WTC11 (cell line): Measurements from ENCODE around the gene AGBL4. TPM values are rescaled to one million over a fixed set of nuclear protein-coding genes. Genes with fewer than 3 reads are reported as not detected.

Experiments
- ATAC-seq: fragments of 200-7000 bp; cut with Tn5 transposase; 2 replicates; pipeline ENCODE4 v1.10.0; 2021; ENCODE audit warnings: mild to moderate bottlenecking, moderate library complexity
- CTCF ChIA-PET: fragments of 300-600 bp; sonication (Branson Sonifier 250); formaldehyde crosslinking; loops from one replicate; lab custom pipeline; 2021; ENCODE audit warnings: antibody characterized with exemption; lab: Charles Lee
- POLR2A ChIA-PET: fragments of 350-600 bp; sonication (Branson Sonifier 250); formaldehyde crosslinking; loops from one replicate; lab custom pipeline; 2021; ENCODE audit warnings: antibody characterized with exemption; lab: Charles Lee
- DNase-seq: peaks from one replicate; pipeline ENCODE4 v3.0.0; 2021; ENCODE audit warnings: low spot score
- H3K27ac Mint-ChIP-seq: 2 replicates; pipeline ENCODE4 v1.8.0; 2021; ENCODE audit warnings: mixed read lengths
- H3K27me3 Mint-ChIP-seq: 2 replicates; pipeline ENCODE4 v1.8.0; 2021; ENCODE audit warnings: low read depth, mild to moderate bottlenecking, moderate library complexity, mixed read lengths
- H3K36me3 Mint-ChIP-seq: 2 replicates; pipeline ENCODE4 v1.8.0; 2021; ENCODE audit warnings: mixed read lengths
- H3K4me1 Mint-ChIP-seq: 2 replicates; pipeline ENCODE4 v1.8.0; 2022; ENCODE audit warnings: mixed read lengths
- H3K4me3 Mint-ChIP-seq: 2 replicates; pipeline ENCODE4 v1.8.0; 2021; ENCODE audit warnings: mild to moderate bottlenecking, moderate library complexity, mixed read lengths
- H3K9me3 Mint-ChIP-seq: 2 replicates; pipeline ENCODE4 v1.8.0; 2021; ENCODE audit warnings: mixed read lengths
- ESRRA ChIP-seq: sonication (generic); formaldehyde crosslinking; IDR thresholded peaks from 2 replicates; pipeline ENCODE4 v1.8.1; 2022; ENCODE audit warnings: mild to moderate bottlenecking, missing genetic modification reagents, borderline replicate concordance
- ETV6 ChIP-seq: sonication (generic); formaldehyde crosslinking; IDR thresholded peaks from 2 replicates; pipeline ENCODE4 v1.8.1; 2022; ENCODE audit warnings: mild to moderate bottlenecking, missing genetic modification reagents
- FOXP1 ChIP-seq: sonication (generic); formaldehyde crosslinking; IDR thresholded peaks from 2 replicates; pipeline ENCODE4 v1.8.0; 2022; ENCODE audit warnings: missing genetic modification reagents, mild to moderate bottlenecking, moderate library complexity, borderline replicate concordance
- GRHL2 ChIP-seq: fragments of 250-450 bp; sonication (Bioruptor Pico); IDR thresholded peaks from 2 replicates; pipeline ENCODE4 v1.8.0; 2022; ENCODE audit warnings: mild to moderate bottlenecking, moderate library complexity; ENCODE audit not compliant: insufficient replicate concordance, severe bottlenecking
- JAZF1 ChIP-seq: fragments of 250-450 bp; sonication (Bioruptor Pico); IDR thresholded peaks from 2 replicates; pipeline ENCODE4 v1.9.0; 2021; ENCODE audit warnings: moderate library complexity, mild to moderate bottlenecking, inconsistent platforms
- NR2C2 ChIP-seq: sonication (generic); formaldehyde crosslinking; IDR thresholded peaks from 2 replicates; pipeline ENCODE4 v1.8.0; 2022; ENCODE audit warnings: mild to moderate bottlenecking, missing genetic modification reagents
- PRRX2 ChIP-seq: fragments of 250-450 bp; sonication (Bioruptor Pico); IDR thresholded peaks from 2 replicates; pipeline ENCODE4 v1.8.0; 2021; ENCODE audit warnings: mild to moderate bottlenecking
- SMAD4 ChIP-seq: sonication (generic); formaldehyde crosslinking; IDR thresholded peaks from 2 replicates; pipeline ENCODE4 v1.8.0; 2022; ENCODE audit warnings: mild to moderate bottlenecking, missing genetic modification reagents
- TCF7 ChIP-seq: sonication (generic); formaldehyde crosslinking; IDR thresholded peaks from 2 replicates; pipeline ENCODE4 v1.8.0; 2022; ENCODE audit warnings: mild to moderate bottlenecking, low read depth, missing genetic modification reagents, moderate library complexity
- ZNF138 ChIP-seq: sonication (generic); formaldehyde crosslinking; conservative IDR thresholded peaks from 2 replicates; pipeline ENCODE4 v1.8.1; 2022; ENCODE audit warnings: mild to moderate bottlenecking, moderate library complexity, missing genetic modification reagents
- ZNF263 ChIP-seq: sonication (generic); formaldehyde crosslinking; IDR thresholded peaks from 2 replicates; pipeline ENCODE4 v1.8.1; 2022; ENCODE audit warnings: low read depth, mild to moderate bottlenecking, moderate library complexity, missing genetic modification reagents
- ZNF317 ChIP-seq: sonication (generic); formaldehyde crosslinking; IDR thresholded peaks from 2 replicates; pipeline ENCODE4 v1.8.1; 2023; ENCODE audit warnings: low read depth, mild to moderate bottlenecking, moderate library complexity, missing genetic modification reagents, borderline replicate concordance
- ZNF423 ChIP-seq: fragments of 250-450 bp; sonication (Bioruptor Pico); IDR thresholded peaks from 2 replicates; pipeline ENCODE4 v2.1.2; 2022; ENCODE audit warnings: mild to moderate bottlenecking, moderate library complexity
- total RNA-seq: library from RNA; stranded (reverse); gene quantifications from 3 replicates; pipeline ENCODE4 v1.2.3, GENCODE V29; 2021
- TF ChIP-seq, protein P1 (sequence below): sonication (generic); formaldehyde crosslinking; IDR thresholded peaks from 2 replicates; pipeline ENCODE4 v1.8.1; 2023; ENCODE audit warnings: mild to moderate bottlenecking, missing genetic modification reagents, borderline replicate concordance
- TF ChIP-seq, protein P2 (sequence below): sonication (generic); formaldehyde crosslinking; IDR thresholded peaks from 2 replicates; pipeline ENCODE4 v1.8.1; 2023; ENCODE audit warnings: mild to moderate bottlenecking, missing genetic modification reagents, moderate library complexity
- TF ChIP-seq, protein P3 (sequence below): sonication (generic); formaldehyde crosslinking; IDR thresholded peaks from 2 replicates; pipeline ENCODE4 v1.8.0; 2022; ENCODE audit warnings: mild to moderate bottlenecking, missing genetic modification reagents
- TF ChIP-seq, protein P4 (sequence below): fragments of 250-450 bp; sonication (Bioruptor Pico); conservative IDR thresholded peaks from 2 replicates; pipeline ENCODE4 v1.9.0; 2021; ENCODE audit warnings: mild to moderate bottlenecking
- TF ChIP-seq, protein P5 (sequence below): sonication (generic); formaldehyde crosslinking; IDR thresholded peaks from 2 replicates; pipeline ENCODE4 v1.8.0; 2023; ENCODE audit warnings: missing genetic modification reagents, mild to moderate bottlenecking, borderline replicate concordance

Gene AGBL4
- total RNA-seq, 1 experiment from 2014 or later, result 0.87 TPM

DNA sequence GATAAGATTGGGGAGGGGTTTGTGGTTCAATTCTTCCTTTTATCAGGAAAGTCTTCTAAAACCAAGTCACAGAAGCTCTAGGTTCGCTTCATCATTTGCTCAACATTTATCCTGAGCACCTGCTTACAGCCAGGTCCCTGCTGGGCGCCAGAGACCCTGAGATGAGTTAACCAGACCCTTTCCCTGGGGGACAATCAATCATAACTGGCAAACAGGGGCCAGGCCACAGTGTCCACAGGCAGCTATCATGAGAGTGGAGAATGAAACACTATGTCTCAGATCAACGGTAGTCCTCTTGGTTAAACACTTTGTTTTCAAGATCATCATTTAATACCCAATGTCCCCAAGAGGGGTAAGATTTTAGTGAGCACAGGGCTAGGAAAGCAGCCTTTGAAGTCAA is 1393.9 kb downstream of the AGBL4 start:
- ATAC-seq (no peak), DNase-seq (no peak)
- POLR2A ChIA-PET, result no interaction called here
- CTCF ChIA-PET, result interaction anchor here (1.7 kb wide), 1 partner anchor 48 kb away, joined by 8 read pairs; no protein-coding TSS in a partner anchor
- no peak for TF ChIP-seq ESRRA (CRISPR knock-in tag)
- TF ChIP-seq FOXP1 (CRISPR knock-in tag), result no peak
- no peak for TF ChIP-seq TCF7 (CRISPR knock-in tag)
- no peak for TF ChIP-seq NR2C2
- TF ChIP-seq, protein P1, sequence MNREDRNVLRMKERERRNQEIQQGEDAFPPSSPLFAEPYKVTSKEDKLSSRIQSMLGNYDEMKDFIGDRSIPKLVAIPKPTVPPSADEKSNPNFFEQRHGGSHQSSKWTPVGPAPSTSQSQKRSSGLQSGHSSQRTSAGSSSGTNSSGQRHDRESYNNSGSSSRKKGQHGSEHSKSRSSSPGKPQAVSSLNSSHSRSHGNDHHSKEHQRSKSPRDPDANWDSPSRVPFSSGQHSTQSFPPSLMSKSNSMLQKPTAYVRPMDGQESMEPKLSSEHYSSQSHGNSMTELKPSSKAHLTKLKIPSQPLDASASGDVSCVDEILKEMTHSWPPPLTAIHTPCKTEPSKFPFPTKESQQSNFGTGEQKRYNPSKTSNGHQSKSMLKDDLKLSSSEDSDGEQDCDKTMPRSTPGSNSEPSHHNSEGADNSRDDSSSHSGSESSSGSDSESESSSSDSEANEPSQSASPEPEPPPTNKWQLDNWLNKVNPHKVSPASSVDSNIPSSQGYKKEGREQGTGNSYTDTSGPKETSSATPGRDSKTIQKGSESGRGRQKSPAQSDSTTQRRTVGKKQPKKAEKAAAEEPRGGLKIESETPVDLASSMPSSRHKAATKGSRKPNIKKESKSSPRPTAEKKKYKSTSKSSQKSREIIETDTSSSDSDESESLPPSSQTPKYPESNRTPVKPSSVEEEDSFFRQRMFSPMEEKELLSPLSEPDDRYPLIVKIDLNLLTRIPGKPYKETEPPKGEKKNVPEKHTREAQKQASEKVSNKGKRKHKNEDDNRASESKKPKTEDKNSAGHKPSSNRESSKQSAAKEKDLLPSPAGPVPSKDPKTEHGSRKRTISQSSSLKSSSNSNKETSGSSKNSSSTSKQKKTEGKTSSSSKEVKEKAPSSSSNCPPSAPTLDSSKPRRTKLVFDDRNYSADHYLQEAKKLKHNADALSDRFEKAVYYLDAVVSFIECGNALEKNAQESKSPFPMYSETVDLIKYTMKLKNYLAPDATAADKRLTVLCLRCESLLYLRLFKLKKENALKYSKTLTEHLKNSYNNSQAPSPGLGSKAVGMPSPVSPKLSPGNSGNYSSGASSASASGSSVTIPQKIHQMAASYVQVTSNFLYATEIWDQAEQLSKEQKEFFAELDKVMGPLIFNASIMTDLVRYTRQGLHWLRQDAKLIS (CRISPR knock-in tag), result no peak
- TF ChIP-seq ETV6 (CRISPR knock-in tag), result no peak
- TF ChIP-seq ZNF263 (CRISPR knock-in tag), result no peak
- TF ChIP-seq, protein P2, sequence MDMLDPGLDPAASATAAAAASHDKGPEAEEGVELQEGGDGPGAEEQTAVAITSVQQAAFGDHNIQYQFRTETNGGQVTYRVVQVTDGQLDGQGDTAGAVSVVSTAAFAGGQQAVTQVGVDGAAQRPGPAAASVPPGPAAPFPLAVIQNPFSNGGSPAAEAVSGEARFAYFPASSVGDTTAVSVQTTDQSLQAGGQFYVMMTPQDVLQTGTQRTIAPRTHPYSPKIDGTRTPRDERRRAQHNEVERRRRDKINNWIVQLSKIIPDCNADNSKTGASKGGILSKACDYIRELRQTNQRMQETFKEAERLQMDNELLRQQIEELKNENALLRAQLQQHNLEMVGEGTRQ (CRISPR knock-in tag), result no peak
- TF ChIP-seq SMAD4 (CRISPR knock-in tag), result no peak
- TF ChIP-seq PRRX2 (CRISPR knock-in tag), result no peak
- TF ChIP-seq JAZF1 (CRISPR knock-in tag), result no peak
- TF ChIP-seq, protein P3, sequence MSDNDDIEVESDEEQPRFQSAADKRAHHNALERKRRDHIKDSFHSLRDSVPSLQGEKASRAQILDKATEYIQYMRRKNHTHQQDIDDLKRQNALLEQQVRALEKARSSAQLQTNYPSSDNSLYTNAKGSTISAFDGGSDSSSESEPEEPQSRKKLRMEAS (CRISPR knock-in tag), result no peak
- no peak for TF ChIP-seq ZNF423 (CRISPR knock-in tag)
- TF ChIP-seq, protein P4, sequence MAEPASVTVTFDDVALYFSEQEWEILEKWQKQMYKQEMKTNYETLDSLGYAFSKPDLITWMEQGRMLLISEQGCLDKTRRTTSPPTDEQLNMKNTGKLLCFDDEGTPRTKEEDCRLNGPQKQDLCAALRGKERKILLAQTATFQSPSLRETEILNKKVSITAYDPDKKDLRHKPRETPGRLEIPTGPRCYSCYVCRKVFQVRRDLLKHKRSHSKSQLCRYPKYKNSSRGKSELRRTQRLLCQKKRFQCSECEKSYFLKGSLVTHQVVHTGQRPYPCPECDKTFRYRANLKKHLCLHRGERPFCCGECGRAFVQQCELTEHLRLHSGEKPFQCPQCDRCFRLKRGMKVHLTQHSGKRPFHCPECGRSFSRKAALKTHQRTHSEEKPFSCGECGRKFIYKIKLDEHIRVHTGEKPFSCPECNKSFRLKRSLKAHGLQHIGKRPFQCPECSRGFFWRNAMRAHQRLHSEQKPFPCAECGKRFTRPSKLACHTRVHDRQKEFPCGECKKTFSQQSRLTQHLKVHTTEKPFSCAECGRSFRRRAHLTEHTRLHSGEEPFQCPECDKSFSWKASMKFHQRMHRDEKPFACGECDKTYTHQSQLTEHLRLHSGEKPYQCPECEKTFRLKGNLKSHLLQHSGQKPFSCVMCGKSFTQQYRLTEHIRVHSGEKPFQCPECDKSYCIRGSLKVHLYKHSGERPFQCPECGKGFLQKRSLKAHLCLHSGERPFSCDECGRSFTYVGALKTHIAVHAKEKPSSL (CRISPR knock-in tag), result no peak
- TF ChIP-seq GRHL2 (CRISPR knock-in tag), result no peak
- no peak for TF ChIP-seq ZNF138 (CRISPR knock-in tag)
- TF ChIP-seq, protein P5, sequence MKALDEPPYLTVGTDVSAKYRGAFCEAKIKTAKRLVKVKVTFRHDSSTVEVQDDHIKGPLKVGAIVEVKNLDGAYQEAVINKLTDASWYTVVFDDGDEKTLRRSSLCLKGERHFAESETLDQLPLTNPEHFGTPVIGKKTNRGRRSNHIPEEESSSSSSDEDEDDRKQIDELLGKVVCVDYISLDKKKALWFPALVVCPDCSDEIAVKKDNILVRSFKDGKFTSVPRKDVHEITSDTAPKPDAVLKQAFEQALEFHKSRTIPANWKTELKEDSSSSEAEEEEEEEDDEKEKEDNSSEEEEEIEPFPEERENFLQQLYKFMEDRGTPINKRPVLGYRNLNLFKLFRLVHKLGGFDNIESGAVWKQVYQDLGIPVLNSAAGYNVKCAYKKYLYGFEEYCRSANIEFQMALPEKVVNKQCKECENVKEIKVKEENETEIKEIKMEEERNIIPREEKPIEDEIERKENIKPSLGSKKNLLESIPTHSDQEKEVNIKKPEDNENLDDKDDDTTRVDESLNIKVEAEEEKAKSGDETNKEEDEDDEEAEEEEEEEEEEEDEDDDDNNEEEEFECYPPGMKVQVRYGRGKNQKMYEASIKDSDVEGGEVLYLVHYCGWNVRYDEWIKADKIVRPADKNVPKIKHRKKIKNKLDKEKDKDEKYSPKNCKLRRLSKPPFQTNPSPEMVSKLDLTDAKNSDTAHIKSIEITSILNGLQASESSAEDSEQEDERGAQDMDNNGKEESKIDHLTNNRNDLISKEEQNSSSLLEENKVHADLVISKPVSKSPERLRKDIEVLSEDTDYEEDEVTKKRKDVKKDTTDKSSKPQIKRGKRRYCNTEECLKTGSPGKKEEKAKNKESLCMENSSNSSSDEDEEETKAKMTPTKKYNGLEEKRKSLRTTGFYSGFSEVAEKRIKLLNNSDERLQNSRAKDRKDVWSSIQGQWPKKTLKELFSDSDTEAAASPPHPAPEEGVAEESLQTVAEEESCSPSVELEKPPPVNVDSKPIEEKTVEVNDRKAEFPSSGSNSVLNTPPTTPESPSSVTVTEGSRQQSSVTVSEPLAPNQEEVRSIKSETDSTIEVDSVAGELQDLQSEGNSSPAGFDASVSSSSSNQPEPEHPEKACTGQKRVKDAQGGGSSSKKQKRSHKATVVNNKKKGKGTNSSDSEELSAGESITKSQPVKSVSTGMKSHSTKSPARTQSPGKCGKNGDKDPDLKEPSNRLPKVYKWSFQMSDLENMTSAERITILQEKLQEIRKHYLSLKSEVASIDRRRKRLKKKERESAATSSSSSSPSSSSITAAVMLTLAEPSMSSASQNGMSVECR (CRISPR knock-in tag), result no peak
- no peak for TF ChIP-seq ZNF317 (CRISPR knock-in tag)
- peaks cover 7% of the 10 kb centered on the region for H3K27me3 Mint-ChIP-seq
- no peaks in the 10 kb centered on the region for H3K36me3 Mint-ChIP-seq
- H3K4me1 Mint-ChIP-seq, result no peaks in the 10 kb centered on the region
- H3K4me3 Mint-ChIP-seq, result no peak overlapping the region
- H3K9me3 Mint-ChIP-seq, result no peaks in the 10 kb centered on the region
- no peak overlapping the region for H3K27ac Mint-ChIP-seq
